HFFc6 (cell line): ENCODE results near the gene PRKAG3. TPM values are rescaled to one million over a fixed set of nuclear protein-coding genes. Genes with fewer than 3 reads are reported as not detected.

Experiments
- DNase-seq: peaks from one replicate; pipeline ENCODE4 v3.0.0-alpha.2; 2018
- H3K27ac Mint-ChIP-seq: 2 replicates; pipeline ENCODE4 v1.8.0; 2020; ENCODE audit warnings: mild to moderate bottlenecking, mixed read lengths
- H3K27me3 Mint-ChIP-seq: 2 replicates; pipeline ENCODE4 v1.8.0; 2021; ENCODE audit warnings: mild to moderate bottlenecking, moderate library complexity, mixed read lengths; ENCODE audit not compliant: insufficient read depth
- H3K36me3 Mint-ChIP-seq: 2 replicates; pipeline ENCODE4 v1.8.0; 2021; ENCODE audit warnings: low read depth, mixed read lengths
- H3K4me1 Mint-ChIP-seq: 2 replicates; pipeline ENCODE4 v1.8.0; 2020; ENCODE audit warnings: low read depth, mixed read lengths
- H3K4me3 Mint-ChIP-seq: 2 replicates; pipeline ENCODE4 v1.8.0; 2020; ENCODE audit warnings: mild to moderate bottlenecking, moderate library complexity, mixed read lengths
- H3K9me3 Mint-ChIP-seq: 2 replicates; pipeline ENCODE4 v1.8.0; 2020; ENCODE audit warnings: mild to moderate bottlenecking, mixed read lengths
- CTCF ChIP-seq: fragments of 200-600 bp; sonication (generic); IDR thresholded peaks from 2 replicates; pipeline ENCODE4 v1.5.0; 2021; ENCODE audit warnings: antibody characterized with exemption, mild to moderate bottlenecking
- total RNA-seq, 6 experiments: library from RNA; stranded (reverse); fragmentation: NEBNext Ultra II Directional; extraction: Animal tissue kit (Norgen Biotek cat#: 25700); gene quantifications; 2 replicates in 1 of 6; 3 replicates in 5 of 6; pipeline ENCODE4 v1.2.3, GENCODE V29; 2021

The PRKAG3 gene
- total RNA-seq, 6 experiments from 2014 or later, result not detected

GRCh38 chr2:218878486-218878885 lies 46.9 kb upstream of the PRKAG3 start:
- H3K9me3 Mint-ChIP-seq, result no peaks in the 10 kb centered on the region
- no peaks in the 10 kb centered on the region for H3K36me3 Mint-ChIP-seq
- no peak overlapping the region for H3K27ac Mint-ChIP-seq
- no peak for DNase-seq
- H3K4me3 Mint-ChIP-seq, result no peak overlapping the region
- no peak for TF ChIP-seq CTCF
- no peaks in the 10 kb centered on the region for H3K4me1 Mint-ChIP-seq
- peaks cover 51% of the 10 kb centered on the region for H3K27me3 Mint-ChIP-seq

GRCh38 chr2:218877891-218878290 lies 46.3 kb upstream of the PRKAG3 start:
- Mint-ChIP-seq H3K4me1 (no peaks in the 10 kb centered on the region), H3K36me3 (no peaks in the 10 kb centered on the region), H3K27ac (no peak overlapping the region), H3K9me3 (no peaks in the 10 kb centered on the region), H3K27me3 (peaks cover 51% of the 10 kb centered on the region), H3K4me3 (no peak overlapping the region)
- no peak for DNase-seq
- no peak for TF ChIP-seq CTCF

DNA sequence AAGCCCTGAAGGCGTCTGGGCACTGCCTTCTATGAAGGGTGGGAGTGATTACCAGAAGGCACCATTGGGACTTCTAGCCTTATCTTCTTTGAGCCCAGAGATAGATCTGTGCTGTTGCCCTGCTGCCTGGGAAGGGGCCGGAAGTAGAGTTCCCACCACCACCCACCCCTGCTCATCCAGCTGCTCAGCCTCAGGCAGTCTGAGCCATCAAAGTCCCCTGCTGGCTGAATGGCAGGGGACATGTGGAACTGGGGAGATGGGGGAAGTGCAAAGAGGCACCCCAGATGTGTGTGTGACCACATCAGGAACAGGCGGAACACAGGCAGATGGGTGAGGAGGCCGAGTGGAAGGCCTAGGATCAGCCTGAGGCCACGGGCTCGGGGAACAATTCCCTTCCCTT lies 45.7 kb upstream of the PRKAG3 start:
- Mint-ChIP-seq H3K4me1 (no peaks in the 10 kb centered on the region), H3K27ac (no peak overlapping the region), H3K9me3 (no peaks in the 10 kb centered on the region), H3K4me3 (no peak overlapping the region), H3K36me3 (no peaks in the 10 kb centered on the region), H3K27me3 (peaks cover 50% of the 10 kb centered on the region)
- no peak for DNase-seq
- no peak for TF ChIP-seq CTCF

GRCh38 chr2:218876562-218877219 lies 45.1 kb upstream of the PRKAG3 start:
- DNase-seq, result peak; percentile 50
- Mint-ChIP-seq H3K27ac (no peak overlapping the region), H3K4me1 (no peaks in the 10 kb centered on the region), H3K27me3 (peaks cover 50% of the 10 kb centered on the region), H3K4me3 (no peak overlapping the region), H3K36me3 (no peaks in the 10 kb centered on the region), H3K9me3 (no peaks in the 10 kb centered on the region)
- peak; percentile 95 for TF ChIP-seq CTCF

DNA sequence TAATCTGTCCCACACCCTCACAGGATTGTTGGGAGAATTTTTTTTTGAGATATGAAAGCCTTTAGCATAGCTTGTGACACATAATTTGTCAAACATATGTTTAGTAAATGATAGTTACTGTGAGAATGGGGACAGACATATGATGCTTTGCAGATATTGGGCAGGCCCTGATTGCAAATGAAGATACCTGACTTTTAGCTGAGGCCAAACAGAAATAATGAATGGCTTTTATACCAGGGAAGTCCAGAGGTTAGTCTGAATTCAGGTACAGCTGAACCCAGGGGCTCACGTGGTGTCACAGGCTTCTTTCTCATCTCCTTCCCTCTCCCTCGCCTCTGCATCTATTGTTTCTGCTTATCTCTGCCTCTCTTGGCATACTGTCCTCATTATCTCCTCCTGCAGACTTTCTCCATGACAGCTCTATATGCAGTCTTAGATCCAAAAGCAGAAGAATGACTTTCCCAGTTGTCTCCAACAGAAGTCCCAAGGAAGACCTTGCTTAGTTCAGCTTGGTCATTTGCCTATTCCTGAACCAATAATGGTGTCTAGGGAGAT lies 44.2 kb upstream of the PRKAG3 start:
- Mint-ChIP-seq H3K27me3 (peaks cover 45% of the 10 kb centered on the region), H3K9me3 (no peaks in the 10 kb centered on the region), H3K36me3 (no peaks in the 10 kb centered on the region), H3K4me1 (no peaks in the 10 kb centered on the region), H3K4me3 (no peak overlapping the region), H3K27ac (no peak overlapping the region)
- no peak for TF ChIP-seq CTCF
- DNase-seq, result no peak
